AG09309 (cell line): ENCODE results near the gene SLX4IP.

Source experiments
- DNase-seq: peaks from one replicate; pipeline ENCODE4 v3.0.0-alpha.2; 2010; ENCODE audit warnings: low read depth
- H3K4me3 ChIP-seq: 2 replicates; pipeline ENCODE4 v1.5.1; 2011; ENCODE audit warnings: mild to moderate bottlenecking, low read depth, low read length, moderate library complexity; ENCODE audit not compliant: control insufficient read depth
- CTCF ChIP-seq: IDR thresholded peaks from 2 replicates; pipeline ENCODE4 v1.5.1; 2011; ENCODE audit warnings: mild to moderate bottlenecking, low read depth, low read length, inconsistent platforms; ENCODE audit not compliant: insufficient read depth, control insufficient read depth; ENCODE audit errors: missing control alignments

Gene SLX4IP

GRCh38 chr20:10398834-10399369 is 36.2 kb upstream of the SLX4IP start:
- no peak for TF ChIP-seq CTCF
- DNase-seq: no peak
- H3K4me3 ChIP-seq: no peak overlapping the region

GRCh38 chr20:10402938-10403608 is 32.0 kb upstream of the SLX4IP start:
- no peak for TF ChIP-seq CTCF
- H3K4me3 ChIP-seq: no peak overlapping the region
- DNase-seq: no peak

GRCh38 chr20:10404023-10404628 is 31.0 kb upstream of the SLX4IP start:
- no peak for TF ChIP-seq CTCF
- no peak for DNase-seq
- H3K4me3 ChIP-seq: no peak overlapping the region

GRCh38 chr20:10404959-10405530 is 30.1 kb upstream of the SLX4IP start:
- DNase-seq: no peak
- no peak for TF ChIP-seq CTCF
- no peak overlapping the region for H3K4me3 ChIP-seq

GRCh38 chr20:10408108-10408813 is 26.8 kb upstream of the SLX4IP start:
- no peak overlapping the region for H3K4me3 ChIP-seq
- TF ChIP-seq CTCF: no peak
- no peak for DNase-seq

GRCh38 chr20:10411673-10412072 is 23.4 kb upstream of the SLX4IP start:
- DNase-seq: no peak
- H3K4me3 ChIP-seq: no peak overlapping the region
- no peak for TF ChIP-seq CTCF
